A549 treated with GW870086 at 1 μM for 4 hours (cell line): ENCODE measurements around the gene TMEM123. TPM values are rescaled to one million over a fixed set of nuclear protein-coding genes. Genes with fewer than 3 reads are reported as not detected.

Experiments
- total RNA-seq: library from RNA; stranded (reverse); fragments of 200-300 nt; extraction: Qiagen RNA extraction; gene quantifications from 5 replicates; pipeline ENCODE4 v1.2.3, GENCODE V29; 2022; ENCODE audit warnings: low read depth

Gene TMEM123, protein sequence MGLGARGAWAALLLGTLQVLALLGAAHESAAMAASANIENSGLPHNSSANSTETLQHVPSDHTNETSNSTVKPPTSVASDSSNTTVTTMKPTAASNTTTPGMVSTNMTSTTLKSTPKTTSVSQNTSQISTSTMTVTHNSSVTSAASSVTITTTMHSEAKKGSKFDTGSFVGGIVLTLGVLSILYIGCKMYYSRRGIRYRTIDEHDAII
- 112 to 194 TPM (median 171 TPM) in 5 replicates for total RNA-seq

GRCh38 chr11:102452461-102453301, at the start of gene TMEM123:
Gene TMEM123, minus strand, starts transcription at chr11:102452765. Its CDS starts 142 bp downstream, at chr11:102452623.

GRCh38 chr11:102346748-102347461, 105.7 kb downstream of the TMEM123 start, which contains the start of gene BIRC2:
Gene BIRC2, plus strand, starts transcription at chr11:102347214. Its CDS starts 2,641 bp downstream, at chr11:102349855.

Other genes with a start within 250 kb of the TMEM123 start
- gene BIRC3, start 135.3 kb downstream of the TMEM123 start, total RNA-seq, result 34.3 to 43.9 TPM (median 42.0 TPM) in 5 replicates
- gene BIRC2, start 105.6 kb downstream of the TMEM123 start, total RNA-seq, result 27.2 to 31.5 TPM (median 27.9 TPM) in 5 replicates
- gene MMP7, start 78.0 kb upstream of the TMEM123 start, total RNA-seq, result 22.8 to 33.8 TPM (median 24.6 TPM) in 5 replicates
- gene MMP20, start 172.6 kb upstream of the TMEM123 start, total RNA-seq, result not detected in 5 replicates